Keratinocyte (primary cell): ENCODE data around the gene NDRG2.

Experiments used
- CTCF ChIP-seq, 3 experiments: IDR thresholded peaks in 1 of 3; conservative IDR thresholded peaks in 1 of 3; optimal IDR thresholded peaks in 1 of 3; 2 replicates in 2 of 3; 3 replicates in 1 of 3; pipeline versions ENCODE3 to v1.5.1; 2011; ENCODE audit warnings: low read length in 3 of 3, mild to moderate bottlenecking in 3 of 3, moderate library complexity in 2 of 3, control low read depth in 1 of 3, inconsistent platforms in 1 of 3; ENCODE audit not compliant: insufficient read depth in 2 of 3; ENCODE audit errors: extremely low read depth in 1 of 3
- EZH2 ChIP-seq: IDR thresholded peaks from one replicate; pipeline ENCODE4 v1.6.1; 2012; ENCODE audit warnings: inconsistent platforms, mild to moderate bottlenecking, low read length, moderate library complexity

GRCh38 chr14:20969336-20969735, 55.5 kb downstream of the NDRG2 start:
- TF ChIP-seq EZH2 (no peak), CTCF (optimal IDR thresholded peaks at IDR 0.05 in 1 of 3, IDR thresholded peaks at IDR 0.05 in 1 of 3, conservative IDR thresholded peaks at IDR 0.05 in 1 of 3; ENCODE audit: extremely low read depth in 1 of 3, insufficient read depth in 2 of 3, low read length in 3 of 3) (no peak)
